GM12878 (cell line): ENCODE results near the gene OR6T1. TPM values are rescaled to one million over a fixed set of nuclear protein-coding genes. Genes with fewer than 3 reads are reported as not detected.
A peak's percentile ranks its signal among the peaks of the same experiment; 100 is the strongest.

Experiments used
- ATAC-seq: fragments of 200-7000 bp; cut with Tn5 transposase; 3 replicates; pipeline ENCODE4 v1.9.1; 2020; ENCODE audit warnings: mild to moderate bottlenecking, moderate library complexity
- BruUV-seq: library from RNA; stranded (reverse); fragments of 400-500 nt; replicated peaks from 2 replicates; lab custom pipeline; 2021; lab: Mats Ljungman, UMichigan
- CTCF ChIA-PET: fragments of 300-600 bp; sonication (Branson Sonifier 250); formaldehyde crosslinking; extraction: SDS; loops from one replicate; lab custom pipeline; 2021; ENCODE audit warnings: inconsistent platforms; lab: Yijun Ruan, JAX
- POLR2A ChIA-PET: fragments of 350-600 bp; formaldehyde crosslinking; extraction: SDS; loops from one replicate; lab custom pipeline; 2021; ENCODE audit warnings: inconsistent platforms; lab: Charles Lee
- RAD21 ChIA-PET: fragments of 300-600 bp; sonication (Branson Sonifier 250); formaldehyde crosslinking; loops from one replicate; lab custom pipeline; 2023; ENCODE audit warnings: antibody characterized with exemption; ENCODE audit not compliant: unreplicated experiment; lab: Charles Lee
- SMC1A ChIA-PET: fragments of 300-600 bp; sonication (Branson Sonifier 250); formaldehyde crosslinking; loops from one replicate; lab custom pipeline; 2023; ENCODE audit not compliant: unreplicated experiment, uncharacterized antibody; lab: Charles Lee
- DNase-seq: peaks from one replicate; pipeline ENCODE4 v3.0.0-alpha.2; 2011; ENCODE audit warnings: low read depth, low spot score
- FAIRE-seq: peaks from 3 replicates; lab custom pipeline; 2011; peaks lifted over from hg19 to GRCh38; lab: Jason Lieb, UNC
- H2AFZ ChIP-seq: 2 replicates; pipeline ENCODE4 v1.6.0; 2011; ENCODE audit warnings: low read depth, low read length, control low read depth; ENCODE audit not compliant: control insufficient read depth
- H3K27ac ChIP-seq: 2 replicates; pipeline ENCODE4 v1.5.1; 2011; ENCODE audit warnings: control low read depth; ENCODE audit not compliant: control insufficient read depth, insufficient read depth
- H3K27me3 ChIP-seq, 2 experiments: replicated peaks in 1 of 2; 2 replicates each; pipeline versions ENCODE4 v1.6.0 to v1.6.1; 2011; ENCODE audit warnings: low read length in 1 of 2; ENCODE audit not compliant: control insufficient read depth in 2 of 2, insufficient read depth in 2 of 2
- H3K36me3 ChIP-seq, 2 experiments: 2 replicates each; pipeline ENCODE4 v1.5.1; 2011; ENCODE audit warnings: low read length in 1 of 2; ENCODE audit not compliant: control insufficient read depth in 2 of 2, insufficient read depth in 2 of 2
- H3K4me1 ChIP-seq: 2 replicates; pipeline ENCODE4 v1.6.1; 2011; ENCODE audit warnings: mild to moderate bottlenecking, low read length, moderate library complexity, mixed read lengths; ENCODE audit not compliant: control insufficient read depth, insufficient read depth
- H3K4me2 ChIP-seq: 2 replicates; pipeline ENCODE4 v1.6.0; 2011; ENCODE audit warnings: control low read depth; ENCODE audit not compliant: control insufficient read depth, insufficient read depth
- H3K4me3 ChIP-seq: fragments of 200-600 bp; sonication (generic); 2 replicates; pipeline ENCODE4 v1.5.1; 2016
- H3K79me2 ChIP-seq: 2 replicates; pipeline ENCODE4 v1.6.0; 2011; ENCODE audit warnings: low read length; ENCODE audit not compliant: control insufficient read depth, insufficient read depth
- H3K9ac ChIP-seq: 2 replicates; pipeline ENCODE4 v1.8.0; 2011; ENCODE audit warnings: low read length, control low read depth, mixed read lengths; ENCODE audit not compliant: control insufficient read depth, insufficient read depth
- H3K9me3 ChIP-seq: replicated peaks from 3 replicates; pipeline ENCODE4 v1.5.1; 2011; ENCODE audit warnings: mild to moderate bottlenecking, low read length; ENCODE audit not compliant: control insufficient read depth, insufficient read depth
- H4K20me1 ChIP-seq: 2 replicates; pipeline ENCODE4 v1.6.0; 2011; ENCODE audit not compliant: control insufficient read depth, insufficient read depth
- EED ChIP-seq: sonication (generic); IDR thresholded peaks from 2 replicates; pipeline ENCODE4 v1.6.1; 2016; ENCODE audit warnings: antibody characterized with exemption, low read depth
- EP300 ChIP-seq, 2 experiments: fragments of 150-350 bp in 1 of 2; IDR thresholded peaks; 2 replicates each; pipeline ENCODE4 v1.6.1; 2011 to 2012; ENCODE audit warnings: low read depth in 2 of 2, low read length in 2 of 2, borderline replicate concordance in 1 of 2, improper control_type of control experiment in 1 of 2, inconsistent platforms in 1 of 2; ENCODE audit not compliant: control insufficient read depth in 1 of 2
- HDGF ChIP-seq: fragments of 450-650 bp; IDR thresholded peaks from 2 replicates; pipeline ENCODE4 v1.6.1; 2016; ENCODE audit warnings: antibody characterized with exemption
- KLF5 ChIP-seq: fragments of 450-650 bp; IDR thresholded peaks from 2 replicates; pipeline ENCODE4 v1.6.1; 2014; ENCODE audit warnings: mild to moderate bottlenecking; ENCODE audit not compliant: partially characterized antibody
- LARP7 ChIP-seq: fragments of 450-650 bp; IDR thresholded peaks from 2 replicates; pipeline ENCODE4 v1.6.1; 2017; ENCODE audit warnings: mild to moderate bottlenecking
- PAX8 ChIP-seq: fragments of 450-650 bp; IDR thresholded peaks from 2 replicates; pipeline ENCODE4 v1.6.1; 2017; ENCODE audit warnings: mild to moderate bottlenecking, moderate library complexity
- RAD51 ChIP-seq: fragments of 450-650 bp; IDR thresholded peaks from 2 replicates; pipeline ENCODE4 v1.6.1; 2016; ENCODE audit warnings: moderate library complexity, mild to moderate bottlenecking, inconsistent platforms
- SPI1 ChIP-seq: IDR thresholded peaks from 2 replicates; pipeline ENCODE4 v1.6.1; 2011; ENCODE audit warnings: low read depth, mild to moderate bottlenecking, low read length, moderate library complexity, borderline replicate concordance; ENCODE audit not compliant: insufficient read depth
- SRF ChIP-seq, 2 experiments: IDR thresholded peaks; 2 replicates each; pipeline ENCODE4 v1.6.1; 2011; ENCODE audit warnings: low read depth in 2 of 2, low read length in 2 of 2, mild to moderate bottlenecking in 1 of 2, moderate library complexity in 1 of 2
- TARDBP ChIP-seq: IDR thresholded peaks from 2 replicates; pipeline ENCODE4 v1.6.1; 2016; ENCODE audit warnings: borderline replicate concordance
- ZNF217 ChIP-seq: fragments of 450-650 bp; IDR thresholded peaks from 2 replicates; pipeline ENCODE4 v1.6.1; 2017; ENCODE audit warnings: antibody characterized with exemption, mild to moderate bottlenecking
- ZZZ3 ChIP-seq: IDR thresholded peaks from 2 replicates; pipeline ENCODE4 v1.6.1; 2011; ENCODE audit warnings: low read depth; ENCODE audit not compliant: control insufficient read depth, insufficient read length
- WGBS: methylation state at CpG from one replicate; pipeline ENCODE4 v1.1.6; 2016; ENCODE audit warnings: low lambda C conversion rate; ENCODE audit not compliant: insufficient replicate concordance, insufficient coverage; ENCODE audit errors: missing lambda C conversion rate; 5-methylcytosine and 5-hydroxymethylcytosine counted together
- in situ Hi-C: fragments of 300-500 bp; cut with MboI; formaldehyde crosslinking; loops from 9 replicates; pipeline ENCODE4 v1.14.3; 2018; ENCODE audit warnings: mixed read lengths
- intact Hi-C: fragments of 100-400 bp; cut with micrococcal nuclease; formaldehyde crosslinking; loops from one replicate; pipeline ENCODE4 v1.14.2; 2022; ENCODE audit not compliant: unreplicated experiment
- polyA plus RNA-seq, 11 experiments: library from polyadenylated mRNA; depleted of rRNA in 4 of 11; unstranded in 6 of 11; stranded (reverse) in 5 of 11; fragments of >200 nt; fragmentation: Nextera tagmentation in 4 of 11; fragmentation: Illumina TruSeq in 1 of 11; extraction: Ambion mirVana in 4 of 11; extraction: Trizol in 1 of 11; gene quantifications; 1 replicate in 1 of 11; 2 replicates in 10 of 11; pipeline versions ENCODE4 v1.2.1 to v1.2.3, GENCODE V29; 2011 to 2016; ENCODE audit warnings: inconsistent platforms in 2 of 11, missing spikeins in 2 of 11, low read depth in 1 of 11
- total RNA-seq, 4 experiments: library from RNA; depleted of rRNA in 3 of 4; stranded (reverse); fragments of >200 nt in 3 of 4; fragmentation: Illumina TruSeq in 1 of 4; extraction: Trizol in 1 of 4; gene quantifications; 2 replicates each; pipeline versions ENCODE4 v1.2.1 to v1.2.3, GENCODE V29; 2013 to 2021
- TF ChIP-seq, protein P1 (sequence below): fragments of 450-650 bp; IDR thresholded peaks from 2 replicates; pipeline ENCODE4 v1.6.1; 2014; ENCODE audit warnings: mild to moderate bottlenecking
- TF ChIP-seq, protein P2 (sequence below): fragments of 450-650 bp; IDR thresholded peaks from 2 replicates; pipeline ENCODE4 v1.6.1; 2017; ENCODE audit warnings: mild to moderate bottlenecking, moderate library complexity
- TF ChIP-seq, protein P3 (sequence below): fragments of 450-650 bp; conservative IDR thresholded peaks from 2 replicates; pipeline ENCODE4 v1.6.1; 2017; ENCODE audit warnings: mild to moderate bottlenecking, moderate library complexity

OR6T1 gene
- total and polyA plus RNA-seq, 10 of the 15 experiments (the other 5 are each of a cell fraction or from before 2014, with no cell fraction given) = not detected

DNA sequence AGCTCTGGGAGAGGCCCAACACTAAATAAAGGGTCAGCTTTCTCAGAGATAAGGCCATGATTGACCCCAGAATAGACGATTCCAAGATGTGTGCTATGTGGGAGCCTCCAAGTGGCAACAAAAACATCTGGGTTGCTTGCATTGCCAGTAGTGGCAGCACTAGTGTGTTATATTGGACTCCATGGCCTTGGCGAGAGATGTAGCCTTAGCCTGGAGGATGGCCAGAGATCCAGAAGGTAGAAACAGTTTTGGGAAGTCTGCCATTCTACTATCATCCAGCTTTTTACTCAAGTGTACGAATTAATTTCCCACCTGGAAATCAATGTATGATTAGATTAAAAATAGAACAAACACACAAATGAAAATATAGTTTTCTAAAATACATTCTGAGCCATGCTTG, 38.7 kb downstream of the OR6T1 start (continued):
- no peak for TF ChIP-seq EP300 (IDR thresholded peaks at IDR 0.05; ENCODE audit: borderline replicate concordance in 1 of 2, control insufficient read depth in 1 of 2, low read depth in 2 of 2, low read length in 2 of 2)

DNA sequence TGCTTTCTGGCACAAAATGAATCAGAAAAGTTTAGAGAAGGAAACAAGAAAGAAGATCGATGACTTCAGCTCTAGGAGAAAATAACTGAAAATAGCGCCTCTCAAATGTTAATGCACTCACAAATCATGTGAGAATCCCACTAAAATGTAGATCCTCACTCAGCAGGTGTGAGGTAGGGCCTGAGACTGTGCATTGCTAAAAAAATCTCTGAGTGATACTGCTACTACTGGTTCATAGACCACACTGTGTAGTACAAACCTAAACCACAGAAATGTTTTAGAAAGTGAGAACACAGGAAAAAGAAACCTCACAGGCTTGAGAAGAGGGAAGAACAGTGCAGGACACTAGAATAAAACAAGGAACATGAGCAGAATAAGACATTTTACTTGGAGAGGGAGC, 39.7 kb downstream of the OR6T1 start:
- peak; percentile 54 for ATAC-seq
- FAIRE-seq = no peak
- TF ChIP-seq TARDBP (no peak), PAX8 (no peak), RAD51 (no peak), SPI1 (no peak), ZNF217 (no peak), HDGF (no peak), SRF (IDR thresholded peaks at IDR 0.05; ENCODE audit: low read depth in 2 of 2, low read length in 2 of 2) (no peak), KLF5 (no peak), EED (peak; percentile 79), LARP7 (no peak), ZZZ3 (no peak)
- TF ChIP-seq, protein P1, sequence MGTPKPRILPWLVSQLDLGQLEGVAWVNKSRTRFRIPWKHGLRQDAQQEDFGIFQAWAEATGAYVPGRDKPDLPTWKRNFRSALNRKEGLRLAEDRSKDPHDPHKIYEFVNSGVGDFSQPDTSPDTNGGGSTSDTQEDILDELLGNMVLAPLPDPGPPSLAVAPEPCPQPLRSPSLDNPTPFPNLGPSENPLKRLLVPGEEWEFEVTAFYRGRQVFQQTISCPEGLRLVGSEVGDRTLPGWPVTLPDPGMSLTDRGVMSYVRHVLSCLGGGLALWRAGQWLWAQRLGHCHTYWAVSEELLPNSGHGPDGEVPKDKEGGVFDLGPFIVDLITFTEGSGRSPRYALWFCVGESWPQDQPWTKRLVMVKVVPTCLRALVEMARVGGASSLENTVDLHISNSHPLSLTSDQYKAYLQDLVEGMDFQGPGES = no peak
- TF ChIP-seq, protein P2, sequence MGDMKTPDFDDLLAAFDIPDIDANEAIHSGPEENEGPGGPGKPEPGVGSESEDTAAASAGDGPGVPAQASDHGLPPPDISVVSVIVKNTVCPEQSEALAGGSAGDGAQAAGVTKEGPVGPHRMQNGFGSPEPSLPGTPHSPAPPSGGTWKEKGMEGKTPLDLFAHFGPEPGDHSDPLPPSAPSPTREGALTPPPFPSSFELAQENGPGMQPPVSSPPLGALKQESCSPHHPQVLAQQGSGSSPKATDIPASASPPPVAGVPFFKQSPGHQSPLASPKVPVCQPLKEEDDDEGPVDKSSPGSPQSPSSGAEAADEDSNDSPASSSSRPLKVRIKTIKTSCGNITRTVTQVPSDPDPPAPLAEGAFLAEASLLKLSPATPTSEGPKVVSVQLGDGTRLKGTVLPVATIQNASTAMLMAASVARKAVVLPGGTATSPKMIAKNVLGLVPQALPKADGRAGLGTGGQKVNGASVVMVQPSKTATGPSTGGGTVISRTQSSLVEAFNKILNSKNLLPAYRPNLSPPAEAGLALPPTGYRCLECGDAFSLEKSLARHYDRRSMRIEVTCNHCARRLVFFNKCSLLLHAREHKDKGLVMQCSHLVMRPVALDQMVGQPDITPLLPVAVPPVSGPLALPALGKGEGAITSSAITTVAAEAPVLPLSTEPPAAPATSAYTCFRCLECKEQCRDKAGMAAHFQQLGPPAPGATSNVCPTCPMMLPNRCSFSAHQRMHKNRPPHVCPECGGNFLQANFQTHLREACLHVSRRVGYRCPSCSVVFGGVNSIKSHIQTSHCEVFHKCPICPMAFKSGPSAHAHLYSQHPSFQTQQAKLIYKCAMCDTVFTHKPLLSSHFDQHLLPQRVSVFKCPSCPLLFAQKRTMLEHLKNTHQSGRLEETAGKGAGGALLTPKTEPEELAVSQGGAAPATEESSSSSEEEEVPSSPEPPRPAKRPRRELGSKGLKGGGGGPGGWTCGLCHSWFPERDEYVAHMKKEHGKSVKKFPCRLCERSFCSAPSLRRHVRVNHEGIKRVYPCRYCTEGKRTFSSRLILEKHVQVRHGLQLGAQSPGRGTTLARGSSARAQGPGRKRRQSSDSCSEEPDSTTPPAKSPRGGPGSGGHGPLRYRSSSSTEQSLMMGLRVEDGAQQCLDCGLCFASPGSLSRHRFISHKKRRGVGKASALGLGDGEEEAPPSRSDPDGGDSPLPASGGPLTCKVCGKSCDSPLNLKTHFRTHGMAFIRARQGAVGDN = no peak
- TF ChIP-seq, protein P3, sequence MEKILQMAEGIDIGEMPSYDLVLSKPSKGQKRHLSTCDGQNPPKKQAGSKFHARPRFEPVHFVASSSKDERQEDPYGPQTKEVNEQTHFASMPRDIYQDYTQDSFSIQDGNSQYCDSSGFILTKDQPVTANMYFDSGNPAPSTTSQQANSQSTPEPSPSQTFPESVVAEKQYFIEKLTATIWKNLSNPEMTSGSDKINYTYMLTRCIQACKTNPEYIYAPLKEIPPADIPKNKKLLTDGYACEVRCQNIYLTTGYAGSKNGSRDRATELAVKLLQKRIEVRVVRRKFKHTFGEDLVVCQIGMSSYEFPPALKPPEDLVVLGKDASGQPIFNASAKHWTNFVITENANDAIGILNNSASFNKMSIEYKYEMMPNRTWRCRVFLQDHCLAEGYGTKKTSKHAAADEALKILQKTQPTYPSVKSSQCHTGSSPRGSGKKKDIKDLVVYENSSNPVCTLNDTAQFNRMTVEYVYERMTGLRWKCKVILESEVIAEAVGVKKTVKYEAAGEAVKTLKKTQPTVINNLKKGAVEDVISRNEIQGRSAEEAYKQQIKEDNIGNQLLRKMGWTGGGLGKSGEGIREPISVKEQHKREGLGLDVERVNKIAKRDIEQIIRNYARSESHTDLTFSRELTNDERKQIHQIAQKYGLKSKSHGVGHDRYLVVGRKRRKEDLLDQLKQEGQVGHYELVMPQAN = no peak

More for the DNA sequence above, 39.7 kb downstream of the OR6T1 start:
- Histone ChIP-seq H3K9me3 (no peaks in the 10 kb centered on the region), H2AFZ (no peak overlapping the region), H3K27me3 (no peaks in the 10 kb centered on the region; a peak in 1 of 4 replicates), H3K27ac (no peak overlapping the region), H3K79me2 (no peaks in the 10 kb centered on the region), H3K4me1 (peaks cover 6% of the 10 kb centered on the region; the same call in 1 of the 2 replicates), H4K20me1 (no peaks in the 10 kb centered on the region), H3K36me3 (no peaks in the 10 kb centered on the region), H3K9ac (no peak overlapping the region), H3K4me3 (no peak overlapping the region), H3K4me2 (no peak overlapping the region)
- intact Hi-C loops (no loop called here), in situ Hi-C loops (no loop called here)
- no TSS peak for BruUV-seq
- WGBS = 3% methylated on average over 2 of the region's 2 CpGs
- POLR2A ChIA-PET = no interaction called here
- CTCF ChIA-PET = no interaction called here
- DNase-seq = no peak
- RAD21 ChIA-PET = no interaction called here
- SMC1A ChIA-PET = no interaction called here
